HEK293 (cell line): Measurements from ENCODE around the gene SHISA6.

Experiments used
- CTCF ChIA-PET: fragments of 350-600 bp; formaldehyde crosslinking; extraction: SDS; loops from one replicate; lab custom pipeline; 2021; ENCODE audit warnings: antibody characterized with exemption; lab: Yijun Ruan, JAX
- POLR2A ChIA-PET: fragments of 300-600 bp; formaldehyde crosslinking; extraction: SDS; loops from one replicate; lab custom pipeline; 2020; ENCODE audit warnings: antibody characterized with exemption, inconsistent platforms; lab: Yijun Ruan, JAX
- H3K27ac ChIP-seq: fragments of 200-500 bp; sonication (Bioruptor generic); 2 replicates; pipeline ENCODE4 v1.5.1; 2014; ENCODE audit warnings: low read depth, low read length, control low read depth, inconsistent platforms; ENCODE audit errors: extremely low read depth
- H3K36me3 ChIP-seq, 2 experiments: fragments of 200-500 bp in 1 of 2; sonication (Bioruptor generic) in 1 of 2; 1 replicate in 1 of 2; 2 replicates in 1 of 2; pipeline ENCODE4 v1.5.1; 2014 to 2017; ENCODE audit warnings: inconsistent platforms in 2 of 2, low read length in 2 of 2; ENCODE audit not compliant: control insufficient read depth in 2 of 2, insufficient read depth in 1 of 2
- H3K4me1 ChIP-seq: fragments of 200-500 bp; sonication (Bioruptor generic); 2 replicates; pipeline ENCODE4 v1.5.1; 2014; ENCODE audit warnings: mild to moderate bottlenecking, low read length, inconsistent platforms; ENCODE audit not compliant: control insufficient read depth, insufficient read depth
- H3K4me3 ChIP-seq: 2 replicates; pipeline ENCODE4 v1.5.1; 2011; ENCODE audit warnings: low read depth, mild to moderate bottlenecking, control low read depth, low read length, moderate library complexity
- H3K9me3 ChIP-seq: fragments of 200-500 bp; sonication (Bioruptor generic); 2 replicates; pipeline ENCODE4 v1.5.1; 2014; ENCODE audit warnings: low read depth, low read length, inconsistent platforms; ENCODE audit not compliant: control insufficient read depth, insufficient read depth
- GLIS2 ChIP-seq: fragments of 450-650 bp; formaldehyde crosslinking; IDR thresholded peaks from 2 replicates; pipeline ENCODE4 v1.5.1; 2016; ENCODE audit warnings: missing biosample characterization, missing genetic modification characterization
- INSM2 ChIP-seq: fragments of 450-650 bp; formaldehyde crosslinking; IDR thresholded peaks from 2 replicates; pipeline ENCODE4 v1.5.1; 2016; ENCODE audit warnings: missing biosample characterization, missing genetic modification characterization
- KLF17 ChIP-seq: fragments of 450-650 bp; formaldehyde crosslinking; IDR thresholded peaks from 2 replicates; pipeline ENCODE4 v1.5.1; 2016; ENCODE audit warnings: missing biosample characterization, missing genetic modification characterization
- MEIS1 ChIP-seq: sonication (generic); formaldehyde crosslinking; IDR thresholded peaks from 2 replicates; pipeline ENCODE4 v1.8.1; 2022; ENCODE audit warnings: missing genetic modification reagents, mild to moderate bottlenecking, borderline replicate concordance
- OVOL3 ChIP-seq: fragments of 450-650 bp; formaldehyde crosslinking; IDR thresholded peaks from 2 replicates; pipeline ENCODE4 v1.5.1; 2016; ENCODE audit warnings: missing biosample characterization, missing genetic modification characterization
- SCRT2 ChIP-seq: fragments of 450-650 bp; formaldehyde crosslinking; IDR thresholded peaks from 2 replicates; pipeline ENCODE4 v1.5.1; 2016; ENCODE audit warnings: missing biosample characterization, missing genetic modification characterization
- SP3 ChIP-seq: fragments of 450-650 bp; formaldehyde crosslinking; IDR thresholded peaks from 2 replicates; pipeline ENCODE4 v1.5.1; 2016; ENCODE audit warnings: missing biosample characterization, missing genetic modification characterization
- TCF7L2 ChIP-seq: IDR thresholded peaks from 2 replicates; pipeline ENCODE4 v1.6.1; 2011; ENCODE audit warnings: low read depth, mild to moderate bottlenecking, inconsistent platforms, low read length, moderate library complexity, borderline replicate concordance
- YY1 ChIP-seq: fragments of 450-650 bp; formaldehyde crosslinking; IDR thresholded peaks from 2 replicates; pipeline ENCODE4 v1.5.1; 2018; ENCODE audit warnings: missing biosample characterization, missing genetic modification characterization
- ZBTB10 ChIP-seq: fragments of 450-650 bp; formaldehyde crosslinking; IDR thresholded peaks from 2 replicates; pipeline ENCODE4 v1.5.1; 2016; ENCODE audit warnings: missing biosample characterization, missing genetic modification characterization
- ZBTB49 ChIP-seq: fragments of 450-650 bp; formaldehyde crosslinking; IDR thresholded peaks from 2 replicates; pipeline ENCODE4 v1.5.1; 2016; ENCODE audit warnings: missing biosample characterization, missing genetic modification characterization, low read depth
- ZEB2 ChIP-seq: fragments of 450-650 bp; formaldehyde crosslinking; IDR thresholded peaks from 2 replicates; pipeline ENCODE4 v1.5.1; 2016; ENCODE audit warnings: missing biosample characterization, missing genetic modification characterization
- ZNF121 ChIP-seq: fragments of 450-650 bp; formaldehyde crosslinking; IDR thresholded peaks from 2 replicates; pipeline ENCODE4 v1.5.1; 2016; ENCODE audit warnings: missing biosample characterization, missing genetic modification characterization
- ZNF202 ChIP-seq: fragments of 450-650 bp; formaldehyde crosslinking; IDR thresholded peaks from 2 replicates; pipeline ENCODE4 v1.5.1; 2016; ENCODE audit warnings: missing biosample characterization, missing genetic modification characterization, borderline replicate concordance
- ZNF211 ChIP-seq: fragments of 450-650 bp; formaldehyde crosslinking; IDR thresholded peaks from 2 replicates; pipeline ENCODE4 v1.5.1; 2016; ENCODE audit warnings: low read depth, missing biosample characterization, missing genetic modification characterization
- ZNF423 ChIP-seq: fragments of 450-650 bp; formaldehyde crosslinking; IDR thresholded peaks from 2 replicates; pipeline ENCODE4 v1.5.1; 2016; ENCODE audit warnings: missing biosample characterization, missing genetic modification characterization
- ZNF558 ChIP-seq: fragments of 450-650 bp; formaldehyde crosslinking; IDR thresholded peaks from 2 replicates; pipeline ENCODE4 v1.5.1; 2016; ENCODE audit warnings: missing biosample characterization, missing genetic modification characterization
- ZNF621 ChIP-seq: fragments of 450-650 bp; formaldehyde crosslinking; IDR thresholded peaks from 2 replicates; pipeline ENCODE4 v1.5.1; 2017; ENCODE audit warnings: missing biosample characterization, missing genetic modification characterization
- ZNF629 ChIP-seq: fragments of 450-650 bp; formaldehyde crosslinking; IDR thresholded peaks from 2 replicates; pipeline ENCODE4 v1.5.1; 2017; ENCODE audit warnings: missing biosample characterization, missing genetic modification characterization
- ZNF777 ChIP-seq: fragments of 450-650 bp; formaldehyde crosslinking; IDR thresholded peaks from 2 replicates; pipeline ENCODE4 v1.5.1; 2017; ENCODE audit warnings: missing biosample characterization, missing genetic modification characterization, borderline replicate concordance
- ZNF830 ChIP-seq: fragments of 450-650 bp; IDR thresholded peaks from 2 replicates; pipeline ENCODE4 v1.5.0; 2018; ENCODE audit warnings: missing biosample characterization, missing genetic modification characterization, low read depth, mild to moderate bottlenecking, moderate library complexity

Gene SHISA6

GRCh38 chr17:11561702-11562101 lies 320.7 kb downstream of the SHISA6 start (continued):
- TF ChIP-seq ZBTB49 (tag by site-specific recombination): no peak
- TF ChIP-seq, all 188 proteins: peak for 0

- Histone ChIP-seq H3K9me3 (no peaks in the 10 kb centered on the region), H3K36me3 (no peaks in the 10 kb centered on the region), H3K27ac (no peak overlapping the region), H3K4me1 (no peaks in the 10 kb centered on the region), H3K4me3 (no peak overlapping the region)
- TF ChIP-seq ZNF202 (tag by site-specific recombination) (no peak), ZNF777 (no peak), ZNF121 (tag by site-specific recombination) (no peak), TCF7L2 (no peak), ZBTB10 (tag by site-specific recombination) (no peak), ZNF830 (tag by site-specific recombination) (no peak), GLIS2 (tag by site-specific recombination) (no peak), MEIS1 (CRISPR knock-in tag) (no peak), SCRT2 (tag by site-specific recombination) (no peak), ZNF558 (tag by site-specific recombination) (no peak), OVOL3 (tag by site-specific recombination) (no peak), ZNF211 (no peak), ZNF621 (tag by site-specific recombination) (no peak), SP3 (tag by site-specific recombination) (no peak), KLF17 (tag by site-specific recombination) (no peak), INSM2 (no peak), ZNF423 (tag by site-specific recombination) (no peak), ZNF629 (no peak), YY1 (tag by site-specific recombination) (no peak), ZEB2 (tag by site-specific recombination) (no peak)
- CTCF ChIA-PET: no interaction called here
- POLR2A ChIA-PET: no interaction called here
Observed at GRCh38 chr17:11564589-11565380, 323.8 kb downstream of the SHISA6 start.
